ENCODE measurements around the gene BRSK1.

BRSK1 gene

DNA sequence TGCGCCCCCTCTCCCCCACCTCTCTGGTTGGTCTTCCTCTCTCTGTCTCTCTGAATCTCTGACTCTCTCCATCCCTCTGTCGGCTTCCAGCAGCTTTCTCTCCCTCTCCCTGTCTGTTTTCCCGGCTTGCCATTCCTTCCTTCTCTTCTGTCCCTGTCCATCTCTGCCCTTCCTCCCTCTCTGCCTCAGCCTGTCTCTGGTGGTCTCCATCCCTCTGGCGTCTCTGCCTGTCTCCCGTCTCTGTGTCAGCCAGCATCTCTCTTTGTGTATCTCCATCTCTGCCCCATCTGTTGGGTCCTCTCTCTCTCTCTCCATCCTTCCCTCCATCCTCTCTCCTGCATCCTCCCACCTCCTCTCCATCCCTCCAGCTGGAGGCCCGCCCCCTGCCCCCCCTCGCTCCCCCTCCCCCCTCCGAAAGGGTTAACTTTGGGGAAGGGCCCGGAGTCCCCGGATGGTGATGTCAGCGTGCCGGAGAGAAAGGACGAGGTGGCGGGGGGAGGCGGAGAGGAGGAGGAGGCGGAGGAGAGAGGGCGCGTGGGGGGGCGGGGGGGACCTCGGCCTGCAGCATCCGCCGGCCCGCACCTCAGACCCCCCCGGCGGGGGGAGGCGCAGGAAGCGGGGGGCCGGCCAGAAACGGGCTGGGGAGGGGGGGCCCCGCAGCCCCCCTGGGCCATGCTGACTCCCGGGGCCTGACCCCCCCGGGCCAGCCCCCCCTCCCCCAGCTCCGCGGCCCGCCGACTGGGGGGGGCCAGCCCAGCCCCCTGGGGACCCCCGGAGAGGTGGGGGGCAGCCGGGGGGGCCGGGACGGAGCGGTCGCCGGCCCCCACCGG is at the start of gene BRSK1:
TSS of gene BRSK1 (plus strand) at position 450 of the 830 bp plus-strand sequence. CDS start 446 bp downstream, outside the sequence.
- peak; percentile 42 for DNase-seq

DNA sequence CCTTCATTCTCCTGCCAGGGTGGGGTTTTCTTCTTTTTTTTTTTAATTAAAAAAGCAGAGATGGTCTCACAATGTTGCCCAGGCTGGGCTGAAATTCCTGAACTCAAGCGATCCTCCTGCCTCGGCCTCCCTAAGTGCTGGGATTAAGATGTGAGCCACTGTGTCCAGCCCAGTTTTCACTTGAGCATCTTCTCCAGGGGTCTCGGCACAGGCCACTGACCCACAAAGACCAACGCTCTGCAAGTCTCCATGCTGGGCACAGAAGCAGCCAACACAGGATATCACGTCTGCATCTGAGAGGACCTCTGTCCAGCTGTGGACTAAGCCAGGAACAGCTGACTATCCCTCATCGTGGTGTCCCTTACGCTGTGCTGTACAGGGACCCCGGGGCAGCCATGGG is 45.8 kb upstream of the BRSK1 start:
- DNase-seq, result no peak

DNA sequence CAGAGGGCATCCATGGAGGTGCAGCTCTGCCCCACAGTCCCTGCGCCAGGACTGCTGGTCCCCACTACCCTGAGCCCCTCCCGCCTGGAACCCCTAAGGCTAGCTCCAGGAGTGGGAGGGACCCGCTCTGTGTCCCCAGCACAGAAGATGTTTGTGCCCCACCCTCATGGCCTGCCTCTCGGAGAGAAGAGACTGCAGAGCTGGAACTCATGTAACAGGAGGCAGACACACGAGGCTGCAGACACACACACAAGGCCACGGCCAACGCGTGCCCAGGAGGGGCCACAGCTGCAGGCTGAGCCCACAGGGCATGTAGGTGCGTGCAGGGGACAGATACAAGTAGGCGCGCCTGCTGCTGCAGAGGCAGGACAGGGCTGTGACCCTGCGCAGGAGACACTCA is 44.8 kb upstream of the BRSK1 start:
- DNase-seq, result no peak

DNA sequence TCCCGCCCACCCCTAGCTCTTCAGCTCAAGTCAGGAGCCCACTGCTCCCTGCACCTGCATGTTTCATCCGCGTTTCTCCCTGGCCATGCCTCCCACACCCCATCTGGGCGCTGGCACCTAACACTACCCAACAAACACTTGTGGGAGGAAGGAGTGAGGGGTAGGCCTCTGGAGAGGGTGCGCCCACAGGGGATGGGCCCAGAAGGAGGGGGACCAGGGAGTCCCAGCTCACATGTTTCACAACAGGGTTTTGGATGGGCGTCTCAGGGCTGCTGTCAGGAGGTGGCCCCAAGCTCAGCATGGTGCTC is 43.1 kb upstream of the BRSK1 start:
- DNase-seq, result no peak

DNA sequence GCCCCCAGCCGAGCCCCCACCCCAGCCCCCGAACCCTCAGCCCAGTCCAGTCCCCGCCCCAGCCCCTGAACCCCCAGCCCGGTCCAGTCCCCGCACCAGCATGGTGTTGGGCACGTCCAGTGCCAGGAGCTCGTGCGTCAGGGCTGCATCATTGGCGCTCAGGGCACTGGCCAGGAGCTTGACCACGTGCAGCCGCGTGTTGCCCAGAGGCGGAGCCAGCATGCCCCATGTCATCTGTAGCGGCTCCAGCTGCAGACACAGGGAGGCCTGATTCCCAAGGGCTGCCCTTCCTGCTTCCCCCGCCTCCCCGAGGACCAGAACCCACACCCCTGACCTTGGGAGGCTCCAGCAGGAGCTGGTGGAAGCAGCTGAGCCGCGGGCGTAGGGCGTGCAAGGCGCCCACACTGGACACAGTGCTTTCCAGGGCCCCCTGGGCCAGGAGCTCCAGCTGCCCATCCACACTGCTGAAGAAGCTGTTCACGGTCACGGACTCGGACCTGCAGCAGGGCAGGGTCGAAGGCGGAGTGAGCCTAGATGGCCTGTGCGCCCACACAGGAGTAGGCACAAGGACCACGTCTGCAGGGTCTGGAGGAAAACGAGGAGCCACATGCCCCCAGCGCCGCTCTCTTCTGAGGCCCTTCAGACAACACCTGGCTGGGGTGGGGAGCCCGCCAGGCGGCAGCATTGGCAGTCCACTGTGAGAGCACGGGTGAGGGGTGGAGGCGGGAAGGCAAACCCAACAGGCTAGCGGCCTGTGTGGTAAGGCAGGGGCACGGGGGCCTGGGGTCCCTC is 42.5 kb upstream of the BRSK1 start:
- no peak for DNase-seq

DNA sequence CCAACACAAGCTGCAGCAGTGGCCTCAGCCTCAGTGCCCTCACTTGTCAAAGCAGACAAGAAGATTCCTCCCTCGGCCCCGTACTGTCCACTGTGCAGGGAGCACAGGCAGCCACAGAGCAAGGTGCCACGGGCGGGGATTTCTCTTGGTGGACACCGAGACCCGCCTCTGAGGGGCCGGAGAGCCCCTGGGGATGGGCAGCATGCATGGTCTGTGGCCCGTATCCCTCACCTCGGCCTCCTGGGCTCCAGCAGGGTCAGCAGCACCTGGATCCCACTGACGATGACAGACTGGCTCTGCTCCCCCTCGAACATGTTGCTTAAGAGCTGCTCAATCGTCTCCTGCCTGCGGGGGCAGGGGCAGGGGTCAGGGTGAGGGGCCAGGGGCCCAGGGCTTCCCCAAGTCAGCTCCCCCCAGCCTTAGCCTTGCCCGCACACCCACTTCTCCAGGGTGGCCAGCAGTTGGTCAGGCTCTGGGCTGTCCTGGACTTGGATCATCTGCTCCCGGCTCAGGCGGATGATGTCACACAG is 41.8 kb upstream of the BRSK1 start:
- no peak for DNase-seq

DNA sequence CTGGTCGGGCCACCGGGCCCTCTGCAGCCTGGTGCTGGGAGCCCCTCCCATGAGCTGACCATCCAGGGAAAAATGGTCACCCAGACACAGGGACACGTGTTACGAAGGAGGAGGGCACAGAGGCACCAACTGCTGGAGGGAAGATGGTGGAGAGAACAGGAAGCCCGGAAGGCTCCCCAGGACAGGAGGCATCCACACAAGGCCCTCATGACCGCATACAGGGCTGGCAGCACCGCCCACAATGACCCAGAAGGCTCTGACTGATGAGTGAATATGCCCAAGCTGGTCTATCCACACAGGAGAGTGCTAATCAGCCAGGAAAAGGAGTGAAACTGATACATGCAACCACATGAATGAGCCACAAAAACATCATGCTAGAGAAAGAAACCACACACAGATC is 41.3 kb upstream of the BRSK1 start:
- DNase-seq, result no peak

DNA sequence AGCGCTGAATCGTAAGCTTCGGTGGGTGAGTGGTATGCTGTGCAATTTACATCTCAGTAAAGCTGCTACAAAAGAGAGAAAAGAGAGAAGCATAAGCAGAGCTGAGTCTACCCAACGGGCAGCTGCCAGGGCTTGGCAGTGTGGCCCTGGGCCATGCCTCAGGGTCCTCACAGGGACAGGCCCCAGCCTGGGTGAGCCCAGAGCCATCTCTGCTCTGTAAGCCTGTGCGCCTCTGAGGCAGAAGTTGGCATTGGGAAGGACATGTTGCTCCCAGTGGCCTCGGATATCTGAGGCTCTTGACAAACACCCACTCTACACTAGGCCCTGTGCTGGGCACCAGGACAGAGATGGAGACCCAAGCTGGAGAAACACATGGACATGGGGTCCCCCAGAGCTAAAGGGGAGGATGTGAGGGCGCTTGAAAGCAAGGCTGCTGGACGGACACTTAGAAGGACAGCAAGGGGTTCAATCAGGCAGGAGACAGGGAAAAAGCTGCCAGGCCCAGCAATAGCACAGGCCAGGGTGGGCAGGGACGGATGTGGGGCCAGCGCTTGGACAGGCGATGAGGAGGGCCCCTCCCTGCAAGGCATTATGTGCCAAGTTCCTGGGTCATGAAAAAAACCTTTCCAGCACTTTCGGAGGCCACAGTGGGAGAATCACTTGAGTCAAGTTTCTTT is 39.7 kb upstream of the BRSK1 start:
- DNase-seq, result no peak

DNA sequence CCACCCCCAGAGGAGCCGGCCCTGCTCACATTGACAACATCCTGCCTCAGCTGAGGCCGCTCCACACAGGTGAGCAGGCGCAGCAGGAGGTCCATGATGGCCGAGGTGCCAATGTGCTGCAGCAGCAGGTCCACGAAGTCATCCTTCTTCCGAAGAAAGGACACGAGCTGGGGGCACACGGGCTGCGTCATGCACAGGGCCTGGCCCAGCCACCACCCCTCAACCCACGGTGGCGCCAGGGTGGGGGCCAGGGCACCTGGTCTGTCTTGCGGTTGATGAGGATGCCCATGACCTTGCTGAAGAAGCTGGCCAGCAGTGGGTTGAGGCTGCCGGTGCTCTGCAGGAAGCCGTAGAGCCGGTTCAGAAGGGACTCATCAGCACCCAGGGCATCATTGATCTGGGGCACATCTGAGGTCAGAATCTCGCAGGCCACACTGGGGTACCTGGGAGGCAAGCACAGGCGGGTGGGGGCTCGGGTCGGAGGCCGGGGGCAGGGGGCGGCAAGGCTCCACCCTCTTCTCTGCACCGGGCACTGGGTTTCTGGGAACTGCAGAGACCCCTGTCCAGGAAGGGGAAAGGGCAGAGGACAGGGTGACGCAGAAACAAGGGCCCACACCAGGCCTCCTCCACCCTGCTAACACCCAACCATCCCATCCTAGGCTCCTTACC is 38.4 kb upstream of the BRSK1 start:
- no peak for DNase-seq

DNA sequence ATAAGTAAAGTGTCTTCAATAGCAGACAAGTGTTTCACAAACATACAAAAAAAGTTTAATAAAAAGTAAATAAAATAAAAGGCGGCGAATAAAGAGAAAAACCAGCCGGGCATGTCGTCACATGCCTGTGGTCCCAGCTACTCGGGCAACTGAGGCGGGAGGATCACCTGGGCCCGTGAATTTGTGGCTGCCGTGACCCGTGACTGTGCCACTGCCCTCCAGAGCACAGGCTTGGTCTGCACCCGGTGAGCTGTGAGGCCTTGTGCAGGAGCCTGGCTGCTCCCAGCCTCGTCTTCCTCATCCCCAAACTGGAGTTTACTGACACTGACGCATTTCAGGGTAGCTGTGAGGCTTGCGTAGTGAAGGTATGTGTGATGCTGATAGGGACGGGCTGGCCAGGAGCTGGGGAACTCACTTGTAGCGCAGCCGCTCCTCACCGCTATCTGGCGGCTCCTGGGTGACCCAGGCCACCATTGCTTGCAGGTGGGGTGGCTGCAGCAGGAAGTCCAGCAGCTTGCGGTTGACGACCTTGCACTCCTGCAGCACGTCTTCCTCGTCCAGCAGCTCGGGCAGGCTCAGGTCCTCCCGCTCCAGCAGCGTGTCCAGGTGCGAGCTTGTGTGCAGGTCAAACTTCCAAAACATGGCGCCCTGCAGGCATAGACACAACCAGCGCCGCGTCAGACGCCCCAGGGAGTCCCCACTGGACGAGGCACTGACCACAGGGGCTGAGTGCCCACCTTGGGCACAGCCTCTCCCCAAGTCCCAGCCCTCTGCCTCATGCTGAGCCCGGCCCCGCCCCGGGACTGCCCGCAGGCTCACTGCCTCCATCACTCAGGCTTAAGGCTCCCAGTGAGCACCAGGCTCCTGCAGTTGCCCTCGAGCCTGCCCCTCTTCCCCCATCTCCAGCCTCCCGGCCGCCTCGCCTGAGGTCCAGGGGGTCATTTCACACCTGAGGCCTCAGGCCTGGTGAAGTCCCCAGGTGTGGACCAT is 37.0 kb upstream of the BRSK1 start:
- DNase-seq, result no peak

DNA sequence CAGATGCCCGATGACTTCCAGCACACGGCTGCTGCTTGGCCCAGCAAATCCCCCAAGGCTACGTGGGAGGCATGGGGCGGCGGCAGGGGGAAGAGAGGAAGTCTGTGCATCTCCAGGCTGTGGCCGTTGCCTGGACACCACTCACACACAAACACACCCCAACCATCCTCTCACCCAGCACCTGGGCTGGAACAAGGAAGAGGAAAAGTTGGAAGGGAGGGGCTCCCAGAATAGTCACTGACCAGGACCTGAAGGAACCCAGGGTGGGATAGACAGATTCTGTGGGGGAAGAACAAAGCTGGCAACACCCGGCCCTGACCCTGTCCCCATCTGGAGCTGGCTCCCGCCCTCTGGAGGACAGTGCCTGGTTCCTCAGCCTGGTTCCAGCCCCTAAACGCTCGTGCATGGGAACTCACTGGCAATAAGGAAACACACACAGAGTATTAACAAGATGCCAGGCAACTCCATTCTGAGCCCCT is 36.1 kb upstream of the BRSK1 start:
- DNase-seq, result no peak

DNA sequence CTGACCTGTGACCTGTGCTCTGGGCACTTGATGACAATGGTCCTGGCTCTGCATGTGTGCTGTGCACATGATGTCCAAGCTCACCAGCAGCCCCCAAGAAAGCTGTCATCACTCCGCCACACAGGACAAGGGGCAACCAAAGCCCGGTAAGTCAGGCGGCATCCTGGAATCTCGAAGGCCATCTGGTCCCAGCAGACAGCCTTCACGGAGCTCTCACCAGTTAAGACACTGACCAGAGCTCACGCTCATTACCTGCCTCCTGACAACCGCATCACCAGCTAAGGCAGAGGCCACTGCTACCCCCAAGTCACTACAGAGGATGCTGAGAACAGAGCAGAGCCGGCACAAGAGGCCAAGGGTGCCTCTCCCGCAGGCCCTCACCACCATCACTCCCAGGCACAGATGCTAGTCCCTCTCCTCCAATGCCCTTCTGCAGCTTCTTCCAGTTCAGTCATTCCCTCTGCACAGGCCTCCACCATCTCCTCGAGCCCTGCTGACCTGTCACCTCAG is 35.6 kb upstream of the BRSK1 start:
- no peak for DNase-seq

DNA sequence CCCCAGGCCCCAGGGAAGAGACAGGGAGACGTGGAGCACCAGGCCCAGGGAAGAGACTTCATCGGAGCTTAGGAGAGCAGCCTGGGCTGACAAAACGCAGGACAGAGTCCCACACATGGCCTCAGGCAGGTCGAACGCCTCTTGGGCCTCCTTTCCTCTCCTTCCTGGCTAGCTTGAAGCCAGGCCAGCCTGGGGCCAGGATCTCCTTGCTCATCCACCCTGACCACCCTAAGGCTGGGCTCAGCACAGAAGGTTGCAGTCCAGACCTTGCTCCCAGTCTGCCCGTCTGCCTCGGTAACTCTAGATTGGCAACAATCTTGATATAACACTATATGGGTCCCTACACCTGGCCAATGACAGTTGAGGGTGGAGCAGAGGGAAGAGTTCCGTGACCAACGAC is 35.1 kb upstream of the BRSK1 start:
- no peak for DNase-seq

DNA sequence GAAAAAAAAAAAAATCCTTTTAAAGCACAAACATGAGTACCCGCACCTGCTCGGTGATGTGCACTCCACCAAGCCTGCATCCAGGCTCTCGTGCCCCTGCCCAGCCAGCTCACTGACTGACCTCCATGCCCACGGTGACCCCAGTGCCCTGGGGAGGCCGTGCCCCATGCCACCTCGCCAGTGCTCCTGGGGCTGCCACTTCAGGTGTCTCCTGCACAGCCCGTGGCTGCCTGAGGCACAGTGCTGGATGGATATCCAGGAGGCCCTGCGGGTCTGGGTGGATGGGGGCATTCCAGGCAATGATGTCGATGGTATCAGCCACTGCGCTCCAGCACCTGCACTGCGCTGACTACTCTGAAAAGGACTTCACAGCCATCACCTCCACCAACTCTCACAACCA is 34.0 kb upstream of the BRSK1 start:
- DNase-seq, result no peak

DNA sequence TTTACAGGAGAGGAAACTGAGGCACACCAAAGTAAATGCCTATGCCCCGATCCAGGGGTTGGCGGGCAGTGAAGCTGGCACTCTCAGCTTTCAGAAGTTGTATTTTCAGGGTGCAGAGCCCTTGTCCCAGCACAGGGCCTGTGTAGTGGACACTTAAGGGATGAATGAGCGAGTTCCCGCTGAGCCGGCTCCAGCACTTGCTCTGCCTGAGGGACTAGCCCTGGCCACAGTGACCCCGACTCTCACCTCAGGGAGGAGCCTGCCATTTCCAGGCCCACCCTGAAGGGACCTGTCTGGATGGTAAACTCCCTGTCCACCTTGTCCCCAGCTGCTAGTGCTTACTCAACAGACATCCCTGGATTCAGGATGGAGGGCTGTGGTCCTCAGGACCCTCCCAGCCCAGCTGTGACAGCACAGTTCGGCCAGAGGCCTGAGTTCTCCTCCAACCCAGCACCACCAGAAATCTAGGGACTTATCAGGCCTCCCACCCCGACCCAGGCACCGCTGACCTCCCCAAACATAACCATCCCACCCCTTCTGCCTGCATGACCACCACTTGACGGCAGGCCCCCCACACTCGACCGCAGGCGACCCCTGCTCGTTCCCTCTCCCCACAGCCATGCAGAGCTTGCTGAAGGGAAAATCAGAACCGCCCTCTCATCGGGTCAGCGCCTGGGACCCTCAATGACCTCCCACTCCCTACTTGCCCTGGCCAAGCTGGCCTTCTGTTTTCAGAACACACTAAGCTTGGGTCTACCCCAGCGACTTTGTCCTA is 33.3 kb upstream of the BRSK1 start:
- no peak for DNase-seq

DNA sequence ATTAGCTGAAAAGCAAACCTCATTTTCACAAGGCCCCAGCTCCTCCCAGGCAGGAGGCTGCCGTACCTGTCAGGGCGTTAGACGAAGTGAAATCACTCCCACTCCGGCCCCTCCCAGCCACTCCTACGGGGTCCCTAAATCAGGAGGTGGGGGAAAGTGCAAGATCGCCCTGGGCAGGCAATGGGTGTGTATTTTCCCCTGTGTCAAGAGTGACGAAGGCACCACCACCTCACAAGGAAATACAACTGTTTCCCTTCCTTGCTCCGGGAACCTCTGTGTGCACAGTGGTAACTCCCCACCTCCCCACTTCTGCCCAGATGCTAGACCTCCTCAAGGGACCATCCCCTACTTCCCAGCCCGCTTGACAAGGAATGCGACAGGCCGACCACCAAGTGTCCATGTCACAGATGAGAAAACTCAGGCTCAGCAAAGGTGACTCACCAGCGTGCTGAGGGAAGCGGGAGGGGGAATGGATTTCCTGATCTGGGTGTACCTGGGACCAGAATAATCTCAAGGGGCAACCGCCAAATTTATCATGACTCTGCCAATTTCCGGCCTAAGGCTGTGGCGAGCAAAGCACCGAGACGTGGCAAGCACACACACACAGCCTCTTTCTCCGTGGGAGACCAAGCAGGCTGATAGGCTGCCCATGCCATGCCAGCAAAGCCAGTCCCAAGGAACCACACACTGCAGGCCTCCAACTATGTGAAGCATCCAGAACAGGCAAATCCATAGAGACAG is 32.3 kb upstream of the BRSK1 start:
- DNase-seq, result peak; percentile 49

DNA sequence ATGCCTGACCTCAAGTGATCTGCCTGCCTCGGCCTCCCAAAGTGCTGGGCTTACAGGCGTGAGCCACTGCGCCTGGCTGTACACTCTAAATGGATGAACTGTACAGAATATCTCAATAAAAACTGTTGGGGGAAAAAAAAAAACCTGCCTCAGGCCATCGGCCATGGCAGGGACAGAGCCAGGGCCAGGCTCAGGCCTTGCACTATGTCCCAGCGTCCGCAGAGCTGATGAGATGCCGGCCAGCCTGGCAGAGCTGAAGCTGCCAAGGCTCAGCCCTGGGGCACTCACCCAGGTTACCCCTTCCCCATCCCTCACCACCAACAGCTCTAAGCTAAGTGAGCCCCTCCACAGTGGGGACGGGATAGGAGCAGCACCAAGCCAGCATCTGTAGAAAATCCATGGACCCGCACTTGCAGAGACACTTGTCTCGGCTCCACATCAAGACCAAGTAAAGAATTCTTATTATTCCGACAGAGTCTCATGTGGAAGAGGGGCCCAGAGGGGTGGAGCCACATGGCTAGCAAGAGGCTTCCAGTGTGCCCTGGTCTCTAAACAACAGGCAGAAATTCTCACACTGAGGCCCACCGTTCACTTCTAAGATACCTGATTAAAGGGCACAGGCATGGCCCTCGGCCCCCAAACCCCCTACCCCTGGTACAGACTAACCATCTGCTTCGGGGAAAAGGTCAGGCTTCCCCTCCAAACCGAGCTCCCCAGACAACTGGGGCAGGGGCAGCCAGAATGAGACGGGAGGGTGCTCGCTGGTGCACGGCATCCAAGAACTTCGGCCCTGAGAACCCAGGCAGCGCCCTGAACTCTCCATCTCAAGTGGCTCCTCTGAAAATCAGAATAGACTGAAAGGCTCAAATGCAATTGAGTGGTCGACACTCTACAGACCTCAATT is 30.8 kb upstream of the BRSK1 start:
- no peak for DNase-seq

DNA sequence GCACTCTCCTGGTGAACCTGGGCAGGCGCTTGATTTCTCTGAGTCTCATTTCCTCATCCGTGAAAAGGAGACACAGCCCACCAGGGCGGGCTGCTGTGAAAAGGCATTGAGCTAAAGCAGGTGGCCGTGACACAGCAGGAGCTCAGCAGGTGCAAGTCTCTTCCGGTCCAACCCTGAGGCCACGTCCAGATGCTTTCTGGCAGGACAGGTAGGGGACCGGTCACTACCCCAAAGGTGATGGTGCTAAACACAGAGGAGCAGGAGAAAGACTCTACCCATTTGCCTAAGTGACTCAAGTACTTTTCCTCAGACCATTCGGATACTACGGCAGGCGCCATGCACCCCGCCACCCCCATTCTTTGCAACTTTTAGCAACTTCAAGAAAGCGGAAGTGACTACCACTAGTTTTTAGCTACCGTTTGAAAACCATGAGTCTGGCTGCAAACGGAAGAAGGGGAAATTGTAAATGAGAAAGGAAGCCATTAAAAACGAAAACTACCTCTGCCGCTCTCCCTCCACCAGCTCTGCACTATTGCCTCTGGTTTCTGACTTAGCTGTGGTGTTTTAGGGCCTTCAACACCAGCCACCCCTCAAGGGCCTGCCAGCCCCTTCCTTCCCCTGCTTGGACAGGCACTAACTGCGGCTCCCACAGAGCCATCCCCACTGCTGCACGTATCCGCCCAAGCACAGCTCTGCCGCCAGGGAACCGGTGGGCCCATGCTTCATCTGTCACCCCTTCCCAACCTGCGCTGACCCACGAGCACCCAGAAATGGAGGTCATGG is 29.8 kb upstream of the BRSK1 start:
- peak; percentile 62 for DNase-seq

Measured in stimulated activated CD4-positive, alpha-beta T cell treated with anti-CD3 and anti-CD28 coated beads, Interleukin-4, amount 100 ng/mL, for 24 hours (primary cell).